CD4-positive, alpha-beta T cell treated with Interleukin-4 for 1 hour (primary cell): ENCODE results near the gene SLC52A3.
"Not testable (repeated sequence)": the region's sequence is repeated elsewhere in the genome, so short reads cannot be mapped to it uniquely, and the experiment has no call there.

Experiments used
- DNase-seq, 2 donors: peaks; one replicate each; pipeline ENCODE4 v3.0.0-alpha.2; 2020 to 2022

SLC52A3 gene

DNA sequence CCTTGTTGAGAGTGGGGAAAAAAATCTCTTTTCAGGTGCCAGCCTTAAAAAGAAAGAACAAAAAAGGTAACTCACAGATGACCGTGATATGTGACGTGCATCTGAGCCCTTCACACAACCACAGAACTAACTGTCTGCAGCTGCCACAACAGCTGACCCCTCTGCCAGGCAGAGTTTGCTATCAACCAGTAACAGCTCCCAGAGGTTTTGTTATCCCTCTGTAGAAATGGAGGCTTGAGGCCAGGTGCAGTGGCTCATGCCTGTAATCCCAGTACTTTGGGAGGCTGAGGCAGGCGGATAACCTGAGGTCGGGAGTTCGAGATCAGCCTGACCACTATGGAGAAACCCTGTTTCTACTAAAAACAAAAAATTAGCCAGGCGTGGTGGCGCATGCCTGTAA, 42.8 kb downstream of the SLC52A3 start:
- no peak for DNase-seq

DNA sequence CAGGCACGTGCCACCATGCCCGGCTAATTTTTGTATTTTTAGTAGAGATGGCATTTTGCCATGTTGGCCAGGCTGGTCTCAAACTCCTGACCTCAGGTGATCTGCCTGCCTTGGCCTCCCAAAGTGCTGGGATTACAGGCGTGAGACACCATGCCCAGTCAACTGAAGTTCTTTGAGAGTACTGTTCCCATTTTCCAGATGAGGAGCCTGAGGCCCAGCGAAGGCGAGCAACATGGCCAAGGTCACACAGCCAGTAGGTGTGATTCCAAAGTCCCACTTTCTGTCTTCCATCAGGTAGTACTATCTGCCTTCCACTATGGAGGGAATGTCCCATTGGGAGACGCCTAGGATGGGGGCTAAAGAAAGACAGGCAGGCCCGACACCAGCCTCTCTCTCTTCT, 43.5 kb downstream of the SLC52A3 start:
- DNase-seq, result not testable (repeated sequence)

DNA sequence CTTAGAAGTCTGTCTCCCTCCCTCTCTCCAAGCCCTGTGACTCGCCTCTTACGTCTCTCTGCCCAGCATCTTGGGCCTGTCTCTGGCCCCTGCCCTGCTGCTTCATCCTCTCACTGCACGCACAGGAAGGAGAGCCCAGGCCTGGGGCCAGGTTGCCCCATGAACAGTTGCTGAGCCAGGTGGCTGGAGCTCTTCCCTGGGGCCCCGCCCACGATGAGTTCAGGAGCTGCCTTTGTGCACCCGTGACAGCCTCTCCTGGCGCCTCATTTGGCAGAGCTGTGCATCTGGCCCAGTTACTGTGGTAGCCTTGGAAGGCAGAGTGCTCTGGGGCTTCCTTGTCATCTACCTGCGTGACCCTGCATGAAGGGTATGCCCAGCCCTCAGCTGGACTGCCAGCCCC, 44.5 kb downstream of the SLC52A3 start:
- no peak for DNase-seq

DNA sequence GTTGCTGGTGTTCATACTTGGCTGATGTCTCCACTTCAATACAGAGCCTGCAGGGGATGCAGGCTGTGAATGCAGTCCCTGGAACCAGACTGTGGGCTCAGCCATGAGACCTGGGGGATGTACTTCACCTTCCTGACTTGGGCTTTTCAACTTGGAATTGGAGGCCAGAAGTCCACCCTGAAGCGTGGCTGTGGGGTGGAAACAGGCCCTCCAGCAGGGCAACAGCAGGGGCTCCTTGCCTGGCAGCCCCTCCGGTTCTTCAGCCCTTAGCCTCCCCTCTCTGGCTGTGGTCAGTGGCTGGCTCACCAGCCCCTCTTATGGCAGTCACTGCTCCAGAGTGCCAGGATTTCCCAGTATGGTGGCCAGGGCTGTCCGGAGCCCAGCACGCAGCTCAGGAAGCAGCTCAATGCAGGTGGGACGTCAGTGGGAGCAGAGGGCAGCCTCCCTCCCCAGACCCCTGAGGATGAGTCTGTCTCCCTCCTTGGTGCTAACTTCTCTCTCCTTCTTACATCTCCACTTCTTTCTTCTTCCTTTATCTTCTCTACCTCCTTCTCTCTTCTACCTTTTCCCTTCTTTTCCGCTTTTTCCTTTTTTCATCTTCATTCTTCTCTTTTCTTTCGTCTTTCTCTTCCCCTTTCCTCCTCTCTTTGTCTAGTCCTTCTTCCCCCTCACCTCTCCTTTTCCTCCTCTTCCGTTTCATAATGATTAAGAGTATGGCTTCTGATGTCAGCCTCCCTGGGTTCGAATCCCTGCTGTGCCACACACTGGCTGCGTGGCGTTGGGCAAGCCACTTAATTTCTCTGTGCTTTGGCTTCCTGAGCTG, 45.3 kb downstream of the SLC52A3 start:
- no peak for DNase-seq

- DNase-seq, result no peak
These were observed 46.4 kb downstream of the SLC52A3 start for GRCh38 chr20:721876-722275.

DNA sequence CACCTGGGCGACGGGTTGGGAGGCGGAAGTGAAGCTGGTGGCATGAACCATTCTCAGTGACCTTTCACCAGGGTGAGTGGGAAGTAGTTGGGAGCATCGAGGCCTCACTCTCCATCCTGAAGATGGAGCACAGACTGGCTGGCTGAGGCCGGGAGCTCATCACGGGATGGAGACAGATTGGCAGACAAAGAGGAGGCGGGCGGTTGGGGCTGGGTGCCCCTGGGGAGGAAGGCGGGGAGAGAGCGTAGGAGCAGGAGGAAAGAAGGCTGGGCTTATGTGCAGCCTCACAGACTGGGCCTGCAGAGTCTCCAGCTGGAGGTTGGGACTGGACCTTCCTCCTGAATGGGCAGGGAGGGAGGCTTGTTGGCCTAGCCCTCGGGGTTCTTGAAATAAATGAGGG, 48.5 kb downstream of the SLC52A3 start:
- DNase-seq, result no peak

GRCh38 chr20:719068-719467, 49.2 kb downstream of the SLC52A3 start:
- DNase-seq, result no peak

DNA sequence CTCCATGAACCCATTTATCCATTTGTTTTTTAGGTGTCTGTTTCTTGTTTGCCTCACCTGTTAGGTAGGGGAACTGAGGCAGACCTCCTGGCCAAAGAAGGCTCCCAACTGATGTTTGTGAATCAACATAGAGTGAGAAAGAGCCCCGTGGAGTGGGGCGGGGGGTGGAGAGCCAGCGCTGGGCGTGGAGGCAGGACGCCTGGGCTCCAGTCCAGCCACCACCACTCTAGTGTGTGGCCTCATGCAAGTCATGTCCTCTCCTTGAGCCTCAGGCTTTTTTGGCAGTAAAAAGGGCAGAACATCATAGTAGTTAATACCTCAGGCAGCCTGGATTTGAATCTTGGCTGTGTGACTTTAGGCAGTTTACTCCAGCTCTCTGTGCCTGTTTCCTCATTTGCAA, 50.5 kb downstream of the SLC52A3 start:
- no peak for DNase-seq

- no peak for DNase-seq
These were observed 51.0 kb downstream of the SLC52A3 start for GRCh38 chr20:717271-717670.

DNA sequence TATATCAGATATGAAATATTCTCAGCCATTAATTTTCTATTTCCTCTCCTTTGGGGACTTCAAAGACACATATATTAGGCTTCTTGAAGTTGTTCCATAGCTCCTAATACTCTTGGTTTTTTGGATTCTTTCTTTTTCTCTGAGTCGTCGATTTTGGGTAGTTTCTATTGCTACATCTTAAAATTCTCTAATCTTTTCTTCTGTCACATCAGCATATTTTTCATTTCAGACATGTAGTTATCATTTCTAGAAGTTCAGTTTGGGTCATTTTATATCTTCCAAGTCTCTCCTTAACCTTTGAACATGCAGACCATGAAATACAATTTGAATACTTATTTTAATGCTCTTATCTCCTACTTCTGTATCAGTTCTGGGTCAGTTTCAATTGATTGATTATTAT, 53.8 kb downstream of the SLC52A3 start:
- DNase-seq, result no peak

DNA sequence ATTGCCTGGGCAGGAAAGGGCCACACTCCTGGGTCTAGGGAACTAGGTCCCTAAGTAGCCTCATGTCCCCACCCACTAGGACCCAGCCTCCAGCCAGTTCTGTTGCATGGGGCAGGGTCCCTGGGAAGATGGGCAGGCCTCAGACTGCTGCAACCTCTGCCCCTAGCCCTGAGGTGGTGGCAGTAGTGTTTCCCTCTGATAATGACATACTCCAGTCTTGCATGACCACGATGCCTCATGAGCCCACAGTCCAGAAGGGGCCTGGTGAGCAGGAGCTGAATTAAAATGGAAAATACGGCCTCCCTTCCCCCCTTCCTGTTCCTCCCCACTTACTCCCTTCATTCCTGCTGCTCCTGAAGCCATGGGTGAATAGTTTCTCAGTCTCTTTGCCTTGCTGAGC, 56.7 kb downstream of the SLC52A3 start:
- DNase-seq, result no peak

- no peak for DNase-seq
These were observed 57.4 kb downstream of the SLC52A3 start for GRCh38 chr20:710780-711450.
